Fibroblast of lung (primary cell): ENCODE results near the gene DOCK4. TPM values are rescaled to one million over a fixed set of nuclear protein-coding genes. Genes with fewer than 3 reads are reported as not detected.

Experiments used
- DNase-seq, 2 donors: peaks; one replicate each; pipeline versions ENCODE4 v3.0.0 to v3.0.0-alpha.2; 2010; ENCODE audit warnings: low read depth in 2 of 2
- H2AFZ ChIP-seq: 2 replicates; pipeline ENCODE4 v1.5.1; 2012; ENCODE audit warnings: low read length, control low read depth, inconsistent platforms
- H3K27ac ChIP-seq: 2 replicates; pipeline ENCODE4 v1.5.1; 2011; ENCODE audit warnings: low read length, control low read depth; ENCODE audit not compliant: insufficient read depth
- H3K27me3 ChIP-seq: 2 replicates; pipeline ENCODE4 v1.5.1; 2011; ENCODE audit warnings: mild to moderate bottlenecking, low read length; ENCODE audit not compliant: control insufficient read depth, insufficient read depth
- H3K36me3 ChIP-seq: 2 replicates; pipeline ENCODE4 v1.5.1; 2011; ENCODE audit warnings: low read length; ENCODE audit not compliant: control insufficient read depth, insufficient read depth
- H3K4me1 ChIP-seq: 2 replicates; pipeline ENCODE4 v1.5.1; 2011; ENCODE audit warnings: low read length; ENCODE audit not compliant: control insufficient read depth, insufficient read depth; ENCODE audit errors: extremely low read depth
- H3K4me2 ChIP-seq: 2 replicates; pipeline ENCODE4 v1.5.1; 2011; ENCODE audit warnings: low read length, control low read depth; ENCODE audit not compliant: insufficient read depth; ENCODE audit errors: extremely low read depth
- H3K4me3 ChIP-seq, 4 experiments: fragments of 200-600 bp in 1 of 4; sonication (generic) in 1 of 4; replicated peaks in 1 of 4; 2 replicates each; pipeline ENCODE4 v1.5.1; 2011 to 2016; ENCODE audit warnings: low read length in 4 of 4, low read depth in 3 of 4, mild to moderate bottlenecking in 3 of 4, control low read depth in 2 of 4, inconsistent platforms in 1 of 4, mixed read lengths in 1 of 4; ENCODE audit not compliant: insufficient read depth in 1 of 4; ENCODE audit errors: control extremely low read depth in 1 of 4
- H3K79me2 ChIP-seq: 2 replicates; pipeline ENCODE4 v1.5.1; 2012; ENCODE audit warnings: mild to moderate bottlenecking, low read length, inconsistent platforms; ENCODE audit not compliant: control insufficient read depth, insufficient read depth
- H3K9ac ChIP-seq: 2 replicates; pipeline ENCODE4 v1.5.1; 2011; ENCODE audit warnings: mild to moderate bottlenecking, low read length, control low read depth; ENCODE audit not compliant: insufficient read depth
- H3K9me3 ChIP-seq: 2 replicates; pipeline ENCODE4 v1.5.1; 2012; ENCODE audit warnings: low read depth, low read length; ENCODE audit not compliant: control insufficient read depth, insufficient read depth
- H4K20me1 ChIP-seq: 2 replicates; pipeline ENCODE4 v1.5.1; 2011; ENCODE audit warnings: low read length; ENCODE audit not compliant: control insufficient read depth, insufficient read depth; ENCODE audit errors: extremely low read depth
- EZH2 ChIP-seq: IDR thresholded peaks from 2 replicates; pipeline ENCODE4 v1.5.1; 2012; ENCODE audit warnings: low read length, control low read depth, mild to moderate bottlenecking; ENCODE audit errors: missing control alignments
- polyA plus RNA-seq, 2 donors: library from polyadenylated mRNA; depleted of rRNA in 1 of 2; stranded (reverse) in 1 of 2; unstranded in 1 of 2; fragments of >200 nt; gene quantifications; 2 replicates each; pipeline ENCODE4 v1.2.1, GENCODE V29; 2011 to 2012; ENCODE audit warnings: missing spikeins in 1 of 2
- total RNA-seq: library from RNA; depleted of rRNA; stranded (reverse); fragments of >200 nt; gene quantifications from 2 replicates; pipeline ENCODE4 v1.2.1, GENCODE V29; 2014
- TF ChIP-seq, protein P1 (sequence below), 2 donors: IDR thresholded peaks in 1 of 2; conservative IDR thresholded peaks in 1 of 2; 1 replicate in 1 of 2; 2 replicates in 1 of 2; pipeline ENCODE4 v1.5.1; 2011 to 2012; ENCODE audit warnings: low read length in 2 of 2, control low read depth in 1 of 2, inconsistent platforms in 1 of 2, low read depth in 1 of 2, mild to moderate bottlenecking in 1 of 2

The DOCK4 gene
- total and polyA plus RNA-seq, 2 donors (not counting 1 experiment from before 2014, with no cell fraction given), result 20.8 to 39.3 TPM

DNA sequence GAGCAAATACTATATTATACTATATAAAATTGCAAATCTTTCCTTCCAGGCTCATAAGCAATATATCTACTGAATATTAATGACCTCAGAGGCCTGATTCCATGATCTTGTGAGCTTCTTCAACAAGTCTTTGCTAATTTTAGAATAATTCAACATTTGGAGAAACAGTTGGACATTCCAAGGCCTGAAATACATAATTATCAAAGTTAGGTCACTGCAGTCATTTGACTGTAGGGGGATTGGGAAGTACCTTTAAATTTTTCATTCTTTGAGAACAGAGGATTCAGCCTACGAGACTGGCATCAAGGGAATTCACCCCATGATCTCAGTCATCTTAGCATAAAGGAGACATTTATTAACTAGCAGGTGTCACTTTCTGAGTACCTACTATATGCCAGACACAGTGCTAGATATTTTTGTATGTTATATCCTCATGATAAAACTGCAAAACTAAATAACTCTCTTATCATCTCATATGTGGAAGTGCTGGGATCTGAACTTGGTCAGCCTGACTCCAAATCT is 85.4 kb downstream of the DOCK4 start:
- H3K36me3 ChIP-seq, result no peaks in the 10 kb centered on the region
- H3K4me3 ChIP-seq, result no peak overlapping the region
- no peaks in the 10 kb centered on the region for H3K27me3 ChIP-seq
- no peak overlapping the region for H3K4me2 ChIP-seq
- TF ChIP-seq, protein P1, sequence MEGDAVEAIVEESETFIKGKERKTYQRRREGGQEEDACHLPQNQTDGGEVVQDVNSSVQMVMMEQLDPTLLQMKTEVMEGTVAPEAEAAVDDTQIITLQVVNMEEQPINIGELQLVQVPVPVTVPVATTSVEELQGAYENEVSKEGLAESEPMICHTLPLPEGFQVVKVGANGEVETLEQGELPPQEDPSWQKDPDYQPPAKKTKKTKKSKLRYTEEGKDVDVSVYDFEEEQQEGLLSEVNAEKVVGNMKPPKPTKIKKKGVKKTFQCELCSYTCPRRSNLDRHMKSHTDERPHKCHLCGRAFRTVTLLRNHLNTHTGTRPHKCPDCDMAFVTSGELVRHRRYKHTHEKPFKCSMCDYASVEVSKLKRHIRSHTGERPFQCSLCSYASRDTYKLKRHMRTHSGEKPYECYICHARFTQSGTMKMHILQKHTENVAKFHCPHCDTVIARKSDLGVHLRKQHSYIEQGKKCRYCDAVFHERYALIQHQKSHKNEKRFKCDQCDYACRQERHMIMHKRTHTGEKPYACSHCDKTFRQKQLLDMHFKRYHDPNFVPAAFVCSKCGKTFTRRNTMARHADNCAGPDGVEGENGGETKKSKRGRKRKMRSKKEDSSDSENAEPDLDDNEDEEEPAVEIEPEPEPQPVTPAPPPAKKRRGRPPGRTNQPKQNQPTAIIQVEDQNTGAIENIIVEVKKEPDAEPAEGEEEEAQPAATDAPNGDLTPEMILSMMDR (conservative IDR thresholded peaks at IDR 0.05 in 1 of 2, IDR thresholded peaks at IDR 0.05 in 1 of 2; ENCODE audit: low read depth in 1 of 2, low read length in 2 of 2), result no peak
- no peak for TF ChIP-seq EZH2
- H4K20me1 ChIP-seq, result no peaks in the 10 kb centered on the region
- H3K4me1 ChIP-seq, result no peaks in the 10 kb centered on the region
- no peak overlapping the region for H3K9ac ChIP-seq
- H3K9me3 ChIP-seq, result no peaks in the 10 kb centered on the region
- no peak for DNase-seq
- no peak overlapping the region for H2AFZ ChIP-seq
- H3K79me2 ChIP-seq, result no peaks in the 10 kb centered on the region
- H3K27ac ChIP-seq, result no peak overlapping the region

DNA sequence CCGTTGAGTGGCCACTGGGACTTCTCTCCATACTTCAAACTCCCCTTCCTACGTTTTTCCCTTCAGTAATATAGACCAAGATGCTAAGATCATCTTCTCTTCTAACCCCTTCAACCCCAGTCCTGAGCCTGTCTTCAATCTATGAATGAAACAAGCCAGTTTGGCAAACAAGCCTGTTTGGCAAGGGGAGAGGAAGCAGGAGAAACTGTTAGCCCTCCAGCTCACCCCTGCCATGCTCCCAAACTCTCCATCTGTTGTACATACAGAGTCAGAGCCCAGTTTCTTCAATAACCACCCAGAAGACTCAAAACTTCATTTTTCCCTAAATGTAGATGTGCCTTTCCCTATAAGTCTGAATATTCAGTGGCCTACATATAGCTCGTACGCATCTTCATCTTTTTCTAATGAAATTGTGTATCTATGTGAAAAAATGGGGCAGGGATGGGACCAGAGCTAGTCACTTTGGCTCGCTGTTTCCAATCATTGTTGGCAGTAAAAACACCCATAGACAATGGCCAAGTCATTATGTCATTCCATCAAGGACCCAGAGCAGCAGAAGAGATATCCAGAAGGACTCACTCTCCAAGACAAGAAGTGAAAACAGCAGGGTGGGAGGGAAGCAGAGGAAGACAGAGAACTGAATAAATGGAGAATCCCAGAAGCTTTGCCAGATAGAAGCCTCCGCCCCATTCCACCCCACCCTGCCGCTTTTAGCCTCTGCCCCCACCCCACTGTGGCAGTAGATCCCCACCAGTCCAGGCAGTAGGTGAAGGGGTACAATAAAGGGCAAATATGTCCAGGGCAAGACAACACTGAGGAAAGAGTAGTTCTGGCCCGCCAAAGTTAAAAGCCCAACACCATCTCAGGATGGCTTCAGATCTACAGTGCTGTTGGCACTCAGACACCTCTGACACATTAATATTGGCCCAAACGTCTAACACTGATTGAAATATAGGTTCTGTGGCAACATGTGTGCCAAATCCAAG is 87.3 kb downstream of the DOCK4 start:
- H3K4me1 ChIP-seq, result no peaks in the 10 kb centered on the region
- no peak overlapping the region for H3K4me3 ChIP-seq
- no peaks in the 10 kb centered on the region for H3K27me3 ChIP-seq
- H3K9me3 ChIP-seq, result no peaks in the 10 kb centered on the region
- H3K36me3 ChIP-seq, result no peaks in the 10 kb centered on the region
- no peak overlapping the region for H3K4me2 ChIP-seq
- H3K79me2 ChIP-seq, result no peaks in the 10 kb centered on the region
- no peak for TF ChIP-seq EZH2
- TF ChIP-seq, protein P1 (conservative IDR thresholded peaks at IDR 0.05 in 1 of 2, IDR thresholded peaks at IDR 0.05 in 1 of 2; ENCODE audit: low read depth in 1 of 2, low read length in 2 of 2), result no peak
- H4K20me1 ChIP-seq, result no peaks in the 10 kb centered on the region
- no peak overlapping the region for H2AFZ ChIP-seq
- H3K27ac ChIP-seq, result no peak overlapping the region
- no peak for DNase-seq
- no peak overlapping the region for H3K9ac ChIP-seq

DNA sequence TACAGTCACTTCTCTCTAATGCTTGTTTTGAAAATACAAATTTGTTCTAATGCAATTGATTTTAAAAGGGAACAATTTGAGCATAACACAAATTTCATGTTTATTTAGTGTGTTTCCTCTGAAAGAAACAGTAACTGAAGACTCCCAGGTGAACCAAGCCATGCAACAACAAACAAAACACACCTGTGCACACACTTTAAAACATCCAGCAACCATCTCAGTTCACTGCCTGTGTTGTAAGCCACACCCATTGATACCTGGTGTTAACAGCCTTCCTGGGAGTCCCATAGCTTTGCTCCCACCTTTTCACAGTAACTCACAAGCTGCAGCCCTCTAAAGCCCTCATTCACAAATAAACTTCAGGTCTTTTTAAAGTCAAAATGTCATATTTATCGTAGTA is 89.3 kb downstream of the DOCK4 start:
- no peak for DNase-seq
- H4K20me1 ChIP-seq, result no peaks in the 10 kb centered on the region
- H3K27me3 ChIP-seq, result no peaks in the 10 kb centered on the region
- H3K4me3 ChIP-seq, result no peak overlapping the region
- no peak overlapping the region for H3K9ac ChIP-seq
- no peak for TF ChIP-seq EZH2
- no peak overlapping the region for H3K27ac ChIP-seq
- H3K4me2 ChIP-seq, result no peak overlapping the region
- no peaks in the 10 kb centered on the region for H3K79me2 ChIP-seq
- no peaks in the 10 kb centered on the region for H3K9me3 ChIP-seq
- H3K36me3 ChIP-seq, result no peaks in the 10 kb centered on the region
- no peak overlapping the region for H2AFZ ChIP-seq
- H3K4me1 ChIP-seq, result no peaks in the 10 kb centered on the region
